ENCODE data around the gene PIWIL4. TPM values are rescaled to one million over a fixed set of nuclear protein-coding genes. Genes with fewer than 3 reads are reported as not detected.
A peak's percentile ranks its signal among the peaks of the same experiment; 100 is the strongest.
"Not testable (repeated sequence)": the region's sequence is repeated elsewhere in the genome, so short reads cannot be mapped to it uniquely, and the experiment has no call there.

PIWIL4 gene
- total RNA-seq, 2 experiments from 2014 or later, result 0.29 to 0.90 TPM

GRCh38 chr11:94593030-94593429, 25.9 kb downstream of the PIWIL4 start:
- intact Hi-C loops (cut with micrococcal nuclease), result no loop called here

GRCh38 chr11:94595076-94595475, 27.9 kb downstream of the PIWIL4 start:
- Mint-ChIP-seq H3K27me3 (no peaks in the 10 kb centered on the region), H3K4me1 (ENCODE audit: low read depth) (no peaks in the 10 kb centered on the region), H3K27ac (no peak overlapping the region), H3K4me3 (no peak overlapping the region), H3K9me3 (no peaks in the 10 kb centered on the region), H3K36me3 (peaks cover under 1% of the 10 kb centered on the region)
- intact Hi-C loops (cut with micrococcal nuclease), result no loop called here
- DNase-seq, result no peak
- POLR2A ChIA-PET, result no interaction called here
- CTCF ChIA-PET, result no interaction called here

More at GRCh38 chr11:94593030-94593429, 25.9 kb downstream of the PIWIL4 start:
- no peaks in the 10 kb centered on the region for H3K36me3 Mint-ChIP-seq
- POLR2A ChIA-PET, result no interaction called here
- CTCF ChIA-PET, result no interaction called here
- no peak overlapping the region for H3K4me3 Mint-ChIP-seq
- H3K9me3 Mint-ChIP-seq, result no peaks in the 10 kb centered on the region
- DNase-seq, result no peak
- H3K27me3 Mint-ChIP-seq, result no peaks in the 10 kb centered on the region
- no peaks in the 10 kb centered on the region for H3K4me1 Mint-ChIP-seq (ENCODE audit: low read depth)
- H3K27ac Mint-ChIP-seq, result no peak overlapping the region

GRCh38 chr11:94597896-94598295, 30.7 kb downstream of the PIWIL4 start:
- DNase-seq, result no peak
- peaks cover 3% of the 10 kb centered on the region for H3K9me3 Mint-ChIP-seq
- H3K4me1 Mint-ChIP-seq (ENCODE audit: low read depth), result no peaks in the 10 kb centered on the region
- no peaks in the 10 kb centered on the region for H3K27me3 Mint-ChIP-seq
- no peak overlapping the region for H3K4me3 Mint-ChIP-seq
- peaks cover 5% of the 10 kb centered on the region for H3K36me3 Mint-ChIP-seq
- ChIA-PET POLR2A (no interaction called here), CTCF (interaction anchor here (0.7 kb wide), 1 partner anchor 82 kb away, joined by 3 read pairs; no protein-coding TSS in a partner anchor)
- no peak overlapping the region for H3K27ac Mint-ChIP-seq
- intact Hi-C loops (cut with micrococcal nuclease), result no loop called here

GRCh38 chr11:94599510-94599909, 32.3 kb downstream of the PIWIL4 start:
- Mint-ChIP-seq H3K4me1 (ENCODE audit: low read depth) (no peaks in the 10 kb centered on the region), H3K27ac (no peak overlapping the region), H3K27me3 (no peaks in the 10 kb centered on the region), H3K4me3 (no peak overlapping the region), H3K9me3 (peaks cover 3% of the 10 kb centered on the region), H3K36me3 (peaks cover 5% of the 10 kb centered on the region)
- intact Hi-C loops (cut with micrococcal nuclease), result no loop called here
- CTCF ChIA-PET, result no interaction called here
- no peak for DNase-seq
- POLR2A ChIA-PET, result no interaction called here

GRCh38 chr11:94602430-94603372, 35.5 kb downstream of the PIWIL4 start:
- ChIA-PET CTCF (interaction anchor here (0.8 to 2.7 kb wide), 7 partner anchors 15 to 96 kb away, joined by 3 to 23 read pairs (median 4); no protein-coding TSS in a partner anchor), POLR2A (no interaction called here)
- Mint-ChIP-seq H3K36me3 (peaks cover 5% of the 10 kb centered on the region), H3K4me3 (no peak overlapping the region), H3K9me3 (peaks cover 3% of the 10 kb centered on the region), H3K27ac (no peak overlapping the region), H3K27me3 (no peaks in the 10 kb centered on the region), H3K4me1 (ENCODE audit: low read depth) (no peaks in the 10 kb centered on the region)
- intact Hi-C loops (cut with micrococcal nuclease), result loop anchor here (1.0 kb wide), 1 partner anchor 83 kb away; no protein-coding TSS in a partner anchor
- DNase-seq, result peak; percentile 59

GRCh38 chr11:94603587-94603986, 36.4 kb downstream of the PIWIL4 start:
- intact Hi-C loops (cut with micrococcal nuclease), result loop anchor here (1.0 kb wide), 1 partner anchor 84 kb away; no protein-coding TSS in a partner anchor
- DNase-seq, result no peak
- Mint-ChIP-seq H3K27ac (no peak overlapping the region), H3K9me3 (peaks cover 3% of the 10 kb centered on the region), H3K27me3 (no peaks in the 10 kb centered on the region), H3K4me3 (no peak overlapping the region), H3K4me1 (ENCODE audit: low read depth) (no peaks in the 10 kb centered on the region), H3K36me3 (peaks cover 5% of the 10 kb centered on the region)
- ChIA-PET CTCF (interaction anchor here (0.6 to 2.7 kb wide), 5 partner anchors 16 to 708 kb away, joined by 3 to 23 read pairs (median 3); no protein-coding TSS in a partner anchor), POLR2A (no interaction called here)

GRCh38 chr11:94604482-94604881, 37.3 kb downstream of the PIWIL4 start:
- intact Hi-C loops (cut with micrococcal nuclease), result no loop called here
- DNase-seq, result no peak
- Mint-ChIP-seq H3K27ac (no peak overlapping the region), H3K27me3 (no peaks in the 10 kb centered on the region), H3K4me1 (ENCODE audit: low read depth) (no peaks in the 10 kb centered on the region), H3K9me3 (peaks cover 3% of the 10 kb centered on the region), H3K4me3 (no peak overlapping the region), H3K36me3 (peaks cover 5% of the 10 kb centered on the region)
- ChIA-PET POLR2A (no interaction called here), CTCF (interaction anchor here (0.6 to 2.7 kb wide), 2 partner anchors 84 to 140 kb away, joined by 4 to 23 read pairs; no protein-coding TSS in a partner anchor)

GRCh38 chr11:94613120-94613519, 46.0 kb downstream of the PIWIL4 start:
- no peak overlapping the region for H3K4me3 Mint-ChIP-seq
- ChIA-PET POLR2A (no interaction called here), CTCF (interaction anchor here (1.4 kb wide), 1 partner anchor 9 kb away, joined by 4 read pairs; no protein-coding TSS in a partner anchor)

GRCh38 chr11:94623120-94623735, 56.1 kb downstream of the PIWIL4 start:
- Mint-ChIP-seq H3K9me3 (peaks cover 11% of the 10 kb centered on the region), H3K27me3 (peaks cover 8% of the 10 kb centered on the region), H3K27ac (no peak overlapping the region), H3K4me3 (no peak overlapping the region), H3K4me1 (ENCODE audit: low read depth) (no peaks in the 10 kb centered on the region), H3K36me3 (peaks cover 7% of the 10 kb centered on the region)
- DNase-seq, result peak; percentile 62
- intact Hi-C loops (cut with micrococcal nuclease), result loop anchor here (1.0 to 10.0 kb wide), 5 partner anchors 162 to 1142 kb away; no protein-coding TSS in a partner anchor
- CTCF ChIA-PET, result interaction anchor here (0.6 to 2.8 kb wide), 9 partner anchors 17 to 444 kb away, joined by 3 to 17 read pairs (median 3); partner anchors contain the start of gene SRSF8
- POLR2A ChIA-PET, result interaction anchor here (0.6 kb wide), 1 partner anchor 308 kb away, joined by 3 read pairs; no protein-coding TSS in a partner anchor

More at GRCh38 chr11:94613120-94613519, 46.0 kb downstream of the PIWIL4 start:
- H3K27ac Mint-ChIP-seq, result no peak overlapping the region
- intact Hi-C loops (cut with micrococcal nuclease), result no loop called here
- H3K27me3 Mint-ChIP-seq, result no peaks in the 10 kb centered on the region
- H3K36me3 Mint-ChIP-seq, result peaks cover 21% of the 10 kb centered on the region
- peaks cover 51% of the 10 kb centered on the region for H3K9me3 Mint-ChIP-seq
- H3K4me1 Mint-ChIP-seq (ENCODE audit: low read depth), result no peaks in the 10 kb centered on the region
- no peak for DNase-seq

- H3K4me1 Mint-ChIP-seq (ENCODE audit: low read depth); POLR2A ChIA-PET; DNase-seq; H3K36me3 Mint-ChIP-seq; CTCF ChIA-PET; H3K4me3 Mint-ChIP-seq; H3K27ac Mint-ChIP-seq: not testable (repeated sequence)
- Mint-ChIP-seq H3K27me3 (peaks cover 10% of the 10 kb centered on the region), H3K9me3 (peaks cover 11% of the 10 kb centered on the region)
- intact Hi-C loops (cut with micrococcal nuclease), result loop anchor here (10.0 kb wide), 2 partner anchors 159 to 1139 kb away; no protein-coding TSS in a partner anchor
Observed at GRCh38 chr11:94625422-94625821, 58.3 kb downstream of the PIWIL4 start.

- H3K27ac Mint-ChIP-seq; H3K4me1 Mint-ChIP-seq (ENCODE audit: low read depth); CTCF ChIA-PET; H3K36me3 Mint-ChIP-seq; DNase-seq; H3K4me3 Mint-ChIP-seq; POLR2A ChIA-PET: not testable (repeated sequence)
- Mint-ChIP-seq H3K9me3 (peaks cover 11% of the 10 kb centered on the region), H3K27me3 (peaks cover 10% of the 10 kb centered on the region)
- intact Hi-C loops (cut with micrococcal nuclease), result loop anchor here (10.0 kb wide), 2 partner anchors 158 to 1138 kb away; no protein-coding TSS in a partner anchor
Observed at GRCh38 chr11:94627003-94627560, 59.9 kb downstream of the PIWIL4 start.

GRCh38 chr11:94629741-94630140, 62.6 kb downstream of the PIWIL4 start:
- peaks cover 7% of the 10 kb centered on the region for H3K36me3 Mint-ChIP-seq
- H3K27me3 Mint-ChIP-seq, result peaks cover 10% of the 10 kb centered on the region
- H3K4me1 Mint-ChIP-seq (ENCODE audit: low read depth), result no peaks in the 10 kb centered on the region
- H3K9me3 Mint-ChIP-seq, result peaks cover 11% of the 10 kb centered on the region
- H3K27ac Mint-ChIP-seq, result no peak overlapping the region
- POLR2A ChIA-PET, result no interaction called here
- intact Hi-C loops (cut with micrococcal nuclease), result loop anchor here (10.0 kb wide), 2 partner anchors 155 to 1135 kb away; no protein-coding TSS in a partner anchor
- CTCF ChIA-PET, result no interaction called here
- H3K4me3 Mint-ChIP-seq, result no peak overlapping the region
- no peak for DNase-seq
